Measurements from ENCODE around the gene SLC25A34.

Gene SLC25A34

GRCh38 chr1:15737324-15738319 is 1.6 kb downstream of the SLC25A34 start:
- Histone ChIP-seq H3K4me3 (ENCODE audit: low read depth, low read length) (no peak overlapping the region), H3K9me3 (ENCODE audit: control insufficient read depth, insufficient read depth, low read depth, low read length) (no peaks in the 10 kb centered on the region), H3K27ac (ENCODE audit: extremely low read depth, low read depth, low read length) (no peak overlapping the region), H3K4me1 (ENCODE audit: control insufficient read depth, insufficient read depth, low read length) (no peaks in the 10 kb centered on the region), H3K36me3 (ENCODE audit: control insufficient read depth in 2 of 2, insufficient read depth in 1 of 2, low read length in 2 of 2) (peaks cover 0 to 29% of the 10 kb centered on the region in 2 experiments; a peak in 1 of 3 replicates)
- TF ChIP-seq WT1 (tag by site-specific recombination; IDR thresholded peaks at IDR 0.05), result no peak
- no peak for TF ChIP-seq KLF10 (tag by site-specific recombination; IDR thresholded peaks at IDR 0.05)
- no peak for TF ChIP-seq GFI1B (tag by site-specific recombination; IDR thresholded peaks at IDR 0.05)
- no peak for TF ChIP-seq BCL6B (tag by site-specific recombination; IDR thresholded peaks at IDR 0.05)
- no peak for TF ChIP-seq ZSCAN18 (tag by site-specific recombination; IDR thresholded peaks at IDR 0.05)
- no peak for TF ChIP-seq ZBTB26 (tag by site-specific recombination; optimal IDR thresholded peaks at IDR 0.05)
- TF ChIP-seq SCRT1 (tag by site-specific recombination; IDR thresholded peaks at IDR 0.05; ENCODE audit: borderline replicate concordance), result peak; percentile 98
- TF ChIP-seq ZNF362 (tag by site-specific recombination; IDR thresholded peaks at IDR 0.05), result 0 out of 2 replicates have a peak, but pooled peaks have one; percentile 24
- TF ChIP-seq ZNF112 (tag by site-specific recombination; IDR thresholded peaks at IDR 0.05), result no peak
- TF ChIP-seq ZBTB20 (tag by site-specific recombination; IDR thresholded peaks at IDR 0.05), result no peak
- no peak for TF ChIP-seq KLF1 (tag by site-specific recombination; IDR thresholded peaks at IDR 0.05)
- TF ChIP-seq SCRT2 (tag by site-specific recombination; IDR thresholded peaks at IDR 0.05), result peak; percentile 97
- 0 out of 2 replicates have a peak, but pooled peaks have one; percentile 15 for TF ChIP-seq GLIS1 (tag by site-specific recombination; IDR thresholded peaks at IDR 0.05)
- peak; percentile 90 for TF ChIP-seq ZNF121 (tag by site-specific recombination; IDR thresholded peaks at IDR 0.05)
- POLR2A ChIA-PET, result interaction anchor here (0.6 kb wide), 1 partner anchor 475 kb away, joined by 7 read pairs; no protein-coding TSS in a partner anchor
- CTCF ChIA-PET, result interaction anchor here (0.6 kb wide), 1 partner anchor 147 kb away, joined by 3 read pairs; no protein-coding TSS in a partner anchor

- H3K36me3 ChIP-seq (ENCODE audit: control insufficient read depth in 2 of 2, insufficient read depth in 1 of 2, low read length in 2 of 2), result peaks cover 0 to 20% of the 10 kb centered on the region in 2 experiments; a peak in 1 of 3 replicates
- H3K27ac ChIP-seq (ENCODE audit: extremely low read depth, low read depth, low read length), result no peak overlapping the region
- H3K4me1 ChIP-seq (ENCODE audit: control insufficient read depth, insufficient read depth, low read length), result no peaks in the 10 kb centered on the region
- TF ChIP-seq KLF16 (tag by site-specific recombination; IDR thresholded peaks at IDR 0.05), result no peak
- peak; percentile 8; the same call in 1 of the 2 replicates for TF ChIP-seq SCRT2 (tag by site-specific recombination; IDR thresholded peaks at IDR 0.05)
- no peak for TF ChIP-seq ZNF48 (tag by site-specific recombination; IDR thresholded peaks at IDR 0.05)
- no peak for TF ChIP-seq ZNF501 (tag by site-specific recombination; IDR thresholded peaks at IDR 0.05)
- no peak for TF ChIP-seq ZNF133 (tag by site-specific recombination; IDR thresholded peaks at IDR 0.05)
- no peak for TF ChIP-seq ZNF830 (tag by site-specific recombination; IDR thresholded peaks at IDR 0.05; ENCODE audit: low read depth)
- POLR2A ChIA-PET, result no interaction called here
- no peaks in the 10 kb centered on the region for H3K9me3 ChIP-seq (ENCODE audit: control insufficient read depth, insufficient read depth, low read depth, low read length)
- CTCF ChIA-PET, result interaction anchor here (0.6 to 0.9 kb wide), 2 partner anchors 53 to 142 kb away, joined by 3 read pairs; no protein-coding TSS in a partner anchor
- no peak overlapping the region for H3K4me3 ChIP-seq (ENCODE audit: low read depth, low read length)
Observed at GRCh38 chr1:15738416-15739113, 2.5 kb downstream of the SLC25A34 start.

Data from HEK293 (cell line).